GM12878 (cell line): Measurements from ENCODE around the gene MGAT5. TPM values are rescaled to one million over a fixed set of nuclear protein-coding genes. Genes with fewer than 3 reads are reported as not detected.

ENCODE experiments used
- ATAC-seq: fragments of 200-7000 bp; cut with Tn5 transposase; 3 replicates; pipeline ENCODE4 v1.9.1; 2020; ENCODE audit warnings: mild to moderate bottlenecking, moderate library complexity
- BruUV-seq: library from RNA; stranded (reverse); fragments of 400-500 nt; replicated peaks from 2 replicates; lab custom pipeline; 2021; lab: Mats Ljungman, UMichigan
- CTCF ChIA-PET: fragments of 300-600 bp; sonication (Branson Sonifier 250); formaldehyde crosslinking; extraction: SDS; loops from one replicate; lab custom pipeline; 2021; ENCODE audit warnings: inconsistent platforms; lab: Yijun Ruan, JAX
- POLR2A ChIA-PET: fragments of 350-600 bp; formaldehyde crosslinking; extraction: SDS; loops from one replicate; lab custom pipeline; 2021; ENCODE audit warnings: inconsistent platforms; lab: Charles Lee
- RAD21 ChIA-PET: fragments of 300-600 bp; sonication (Branson Sonifier 250); formaldehyde crosslinking; loops from one replicate; lab custom pipeline; 2023; ENCODE audit warnings: antibody characterized with exemption; ENCODE audit not compliant: unreplicated experiment; lab: Charles Lee
- SMC1A ChIA-PET: fragments of 300-600 bp; sonication (Branson Sonifier 250); formaldehyde crosslinking; loops from one replicate; lab custom pipeline; 2023; ENCODE audit not compliant: unreplicated experiment, uncharacterized antibody; lab: Charles Lee
- DNase-seq: peaks from one replicate; pipeline ENCODE4 v3.0.0-alpha.2; 2011; ENCODE audit warnings: low read depth, low spot score
- FAIRE-seq: peaks from 3 replicates; lab custom pipeline; 2011; peaks lifted over from hg19 to GRCh38; lab: Jason Lieb, UNC
- H2AFZ ChIP-seq: 2 replicates; pipeline ENCODE4 v1.6.0; 2011; ENCODE audit warnings: low read depth, low read length, control low read depth; ENCODE audit not compliant: control insufficient read depth
- H3K27ac ChIP-seq: 2 replicates; pipeline ENCODE4 v1.5.1; 2011; ENCODE audit warnings: control low read depth; ENCODE audit not compliant: control insufficient read depth, insufficient read depth
- H3K27me3 ChIP-seq, 2 experiments: replicated peaks in 1 of 2; 2 replicates each; pipeline versions ENCODE4 v1.6.0 to v1.6.1; 2011; ENCODE audit warnings: low read length in 1 of 2; ENCODE audit not compliant: control insufficient read depth in 2 of 2, insufficient read depth in 2 of 2
- H3K36me3 ChIP-seq, 2 experiments: 2 replicates each; pipeline ENCODE4 v1.5.1; 2011; ENCODE audit warnings: low read length in 1 of 2; ENCODE audit not compliant: control insufficient read depth in 2 of 2, insufficient read depth in 2 of 2
- H3K4me1 ChIP-seq: 2 replicates; pipeline ENCODE4 v1.6.1; 2011; ENCODE audit warnings: mild to moderate bottlenecking, low read length, moderate library complexity, mixed read lengths; ENCODE audit not compliant: control insufficient read depth, insufficient read depth
- H3K4me2 ChIP-seq: 2 replicates; pipeline ENCODE4 v1.6.0; 2011; ENCODE audit warnings: control low read depth; ENCODE audit not compliant: control insufficient read depth, insufficient read depth
- H3K4me3 ChIP-seq: fragments of 200-600 bp; sonication (generic); 2 replicates; pipeline ENCODE4 v1.5.1; 2016
- H3K79me2 ChIP-seq: 2 replicates; pipeline ENCODE4 v1.6.0; 2011; ENCODE audit warnings: low read length; ENCODE audit not compliant: control insufficient read depth, insufficient read depth
- H3K9ac ChIP-seq: 2 replicates; pipeline ENCODE4 v1.8.0; 2011; ENCODE audit warnings: low read length, control low read depth, mixed read lengths; ENCODE audit not compliant: control insufficient read depth, insufficient read depth
- H3K9me3 ChIP-seq: replicated peaks from 3 replicates; pipeline ENCODE4 v1.5.1; 2011; ENCODE audit warnings: mild to moderate bottlenecking, low read length; ENCODE audit not compliant: control insufficient read depth, insufficient read depth
- H4K20me1 ChIP-seq: 2 replicates; pipeline ENCODE4 v1.6.0; 2011; ENCODE audit not compliant: control insufficient read depth, insufficient read depth
- CHD4 ChIP-seq: fragments of 200-600 bp; sonication (generic); IDR thresholded peaks from 2 replicates; pipeline ENCODE4 v1.6.1; 2016; ENCODE audit warnings: mild to moderate bottlenecking
- CTCF ChIP-seq, 3 experiments: IDR thresholded peaks in 2 of 3; conservative IDR thresholded peaks in 1 of 3; 2 replicates each; pipeline ENCODE4 v1.5.1; 2011; ENCODE audit warnings: low read depth in 3 of 3, low read length in 3 of 3, mild to moderate bottlenecking in 3 of 3, control low read depth in 2 of 3, moderate library complexity in 2 of 3, inconsistent platforms in 1 of 3, mixed read lengths in 1 of 3; ENCODE audit not compliant: control insufficient read depth in 2 of 3, insufficient read depth in 1 of 3; ENCODE audit errors: extremely low read depth in 1 of 3
- EP300 ChIP-seq, 2 experiments: fragments of 150-350 bp in 1 of 2; IDR thresholded peaks; 2 replicates each; pipeline ENCODE4 v1.6.1; 2011 to 2012; ENCODE audit warnings: low read depth in 2 of 2, low read length in 2 of 2, borderline replicate concordance in 1 of 2, improper control_type of control experiment in 1 of 2, inconsistent platforms in 1 of 2; ENCODE audit not compliant: control insufficient read depth in 1 of 2
- FOS ChIP-seq: IDR thresholded peaks from 3 replicates; pipeline ENCODE4 v1.6.1; 2011; ENCODE audit warnings: borderline replicate concordance; ENCODE audit not compliant: insufficient read length; ENCODE audit errors: extremely low read depth
- POLR2A ChIP-seq: IDR thresholded peaks from 2 replicates; pipeline ENCODE4 v1.6.1; 2011; ENCODE audit warnings: low read depth, mild to moderate bottlenecking, low read length
- POLR2AphosphoS2 ChIP-seq: IDR thresholded peaks from 2 replicates; pipeline ENCODE4 v1.6.1; 2011; ENCODE audit warnings: low read depth, mild to moderate bottlenecking, low read length, improper control_type of control experiment, moderate library complexity
- RCOR1 ChIP-seq: conservative IDR thresholded peaks from 2 replicates; pipeline ENCODE4 v1.6.1; 2012; ENCODE audit warnings: low read depth, low read length, improper control_type of control experiment
- YY1 ChIP-seq: IDR thresholded peaks from 2 replicates; pipeline ENCODE4 v1.6.1; 2011; ENCODE audit warnings: low read depth, mild to moderate bottlenecking, low read length
- WGBS: methylation state at CpG from one replicate; pipeline ENCODE4 v1.1.6; 2016; ENCODE audit warnings: low lambda C conversion rate; ENCODE audit not compliant: insufficient replicate concordance, insufficient coverage; ENCODE audit errors: missing lambda C conversion rate; 5-methylcytosine and 5-hydroxymethylcytosine counted together
- in situ Hi-C: fragments of 300-500 bp; cut with MboI; formaldehyde crosslinking; loops from 9 replicates; pipeline ENCODE4 v1.14.3; 2018; ENCODE audit warnings: mixed read lengths
- intact Hi-C: fragments of 100-400 bp; cut with micrococcal nuclease; formaldehyde crosslinking; loops from one replicate; pipeline ENCODE4 v1.14.2; 2022; ENCODE audit not compliant: unreplicated experiment
- polyA plus RNA-seq, 11 experiments: library from polyadenylated mRNA; depleted of rRNA in 4 of 11; unstranded in 6 of 11; stranded (reverse) in 5 of 11; fragments of >200 nt; fragmentation: Nextera tagmentation in 4 of 11; fragmentation: Illumina TruSeq in 1 of 11; extraction: Ambion mirVana in 4 of 11; extraction: Trizol in 1 of 11; gene quantifications; 1 replicate in 1 of 11; 2 replicates in 10 of 11; pipeline versions ENCODE4 v1.2.1 to v1.2.3, GENCODE V29; 2011 to 2016; ENCODE audit warnings: inconsistent platforms in 2 of 11, missing spikeins in 2 of 11, low read depth in 1 of 11
- total RNA-seq, 4 experiments: library from RNA; depleted of rRNA in 3 of 4; stranded (reverse); fragments of >200 nt in 3 of 4; fragmentation: Illumina TruSeq in 1 of 4; extraction: Trizol in 1 of 4; gene quantifications; 2 replicates each; pipeline versions ENCODE4 v1.2.1 to v1.2.3, GENCODE V29; 2013 to 2021

Gene MGAT5
- total and polyA plus RNA-seq, 10 of the 15 experiments (the other 5 are each of a cell fraction or from before 2014, with no cell fraction given) = 4.9 to 104 (median 36.2) TPM

GRCh38 chr2:134259571-134259970 lies 5.7 kb downstream of the MGAT5 start:
- Histone ChIP-seq H3K79me2 (peaks cover 85% of the 10 kb centered on the region), H3K4me1 (peaks cover 72% of the 10 kb centered on the region), H3K4me3 (peak overlapping the region; percentile 37; the same call in 1 of the 2 replicates), H2AFZ (no peak overlapping the region), H4K20me1 (no peaks in the 10 kb centered on the region), H3K27ac (peak overlapping the region; percentile 74), H3K36me3 (peaks cover 6 to 9% of the 10 kb centered on the region in 2 experiments), H3K4me2 (peak overlapping the region; percentile 70), H3K27me3 (no peaks in the 10 kb centered on the region), H3K9me3 (no peaks in the 10 kb centered on the region), H3K9ac (peak overlapping the region; percentile 29)
- DNase-seq (no peak), ATAC-seq (no peak), FAIRE-seq (no peak)
- ChIA-PET CTCF (interaction anchor here (0.6 to 5.1 kb wide), 4 partner anchors 9 to 152 kb away, joined by 3 to 25 read pairs (median 8); no protein-coding TSS in a partner anchor), RAD21 (no interaction called here), SMC1A (interaction anchor here (0.7 to 1.3 kb wide), 2 partner anchors 11 to 14 kb away, joined by 4 to 5 read pairs; no protein-coding TSS in a partner anchor), POLR2A (interaction anchor here (2.8 kb wide), 1 partner anchor 9 kb away, joined by 6 read pairs; no protein-coding TSS in a partner anchor)
- in situ Hi-C loops = no loop called here
- intact Hi-C loops = no loop called here
- TF ChIP-seq POLR2A = no peak
- TF ChIP-seq CTCF (IDR thresholded peaks at IDR 0.05 in 2 of 3, conservative IDR thresholded peaks at IDR 0.05 in 1 of 3; ENCODE audit: control insufficient read depth in 2 of 3, extremely low read depth in 1 of 3, insufficient read depth in 1 of 3, low read depth in 3 of 3, low read length in 3 of 3) = no peak
- TF ChIP-seq RCOR1 = no peak
- TF ChIP-seq CHD4 = no peak
- TF ChIP-seq FOS = no peak
- TF ChIP-seq EP300 (IDR thresholded peaks at IDR 0.05; ENCODE audit: borderline replicate concordance in 1 of 2, control insufficient read depth in 1 of 2, low read depth in 2 of 2, low read length in 2 of 2) = no peak
- TF ChIP-seq POLR2AphosphoS2 = no peak
- no peak for TF ChIP-seq YY1
- BruUV-seq = no TSS peak
- WGBS = 100% methylated on average over 2 of the region's 2 CpGs
